ENCODE data around the gene NF1. TPM values are rescaled to one million over a fixed set of nuclear protein-coding genes. Genes with fewer than 3 reads are reported as not detected.
A peak's percentile ranks its signal among the peaks of the same experiment; 100 is the strongest.

NF1 gene
- total and polyA plus RNA-seq, 2 of the 13 experiments (the other 11 are each of a cell fraction or from before 2014, with no cell fraction given): 21.5 to 26.5 TPM

DNA sequence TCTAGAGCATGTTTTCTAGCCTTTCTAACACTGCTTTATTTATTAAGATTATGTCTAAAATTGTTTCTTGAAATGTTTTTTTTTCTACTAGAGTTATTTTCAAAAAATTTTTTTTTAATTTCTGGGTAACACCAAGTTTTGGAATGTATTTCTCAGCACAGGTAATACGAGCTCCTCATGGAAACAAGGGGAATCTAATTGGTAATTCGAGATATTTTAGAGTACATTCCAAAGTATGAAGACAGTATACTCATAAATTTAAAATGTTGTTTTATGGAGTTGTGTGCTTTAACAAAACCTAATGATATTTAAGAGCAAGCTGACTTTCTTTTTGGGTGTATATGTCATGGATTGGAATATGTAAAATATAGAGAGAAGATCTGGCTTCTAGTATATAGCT lies 159.9 kb downstream of the NF1 start (continued):
- TF ChIP-seq ZFP37 (CRISPR knock-in tag; IDR thresholded peaks at IDR 0.05; ENCODE audit: borderline replicate concordance) (no peak), NKX3-1 (CRISPR knock-in tag; IDR thresholded peaks at IDR 0.05) (no peak)
- TF ChIP-seq, protein P1, sequence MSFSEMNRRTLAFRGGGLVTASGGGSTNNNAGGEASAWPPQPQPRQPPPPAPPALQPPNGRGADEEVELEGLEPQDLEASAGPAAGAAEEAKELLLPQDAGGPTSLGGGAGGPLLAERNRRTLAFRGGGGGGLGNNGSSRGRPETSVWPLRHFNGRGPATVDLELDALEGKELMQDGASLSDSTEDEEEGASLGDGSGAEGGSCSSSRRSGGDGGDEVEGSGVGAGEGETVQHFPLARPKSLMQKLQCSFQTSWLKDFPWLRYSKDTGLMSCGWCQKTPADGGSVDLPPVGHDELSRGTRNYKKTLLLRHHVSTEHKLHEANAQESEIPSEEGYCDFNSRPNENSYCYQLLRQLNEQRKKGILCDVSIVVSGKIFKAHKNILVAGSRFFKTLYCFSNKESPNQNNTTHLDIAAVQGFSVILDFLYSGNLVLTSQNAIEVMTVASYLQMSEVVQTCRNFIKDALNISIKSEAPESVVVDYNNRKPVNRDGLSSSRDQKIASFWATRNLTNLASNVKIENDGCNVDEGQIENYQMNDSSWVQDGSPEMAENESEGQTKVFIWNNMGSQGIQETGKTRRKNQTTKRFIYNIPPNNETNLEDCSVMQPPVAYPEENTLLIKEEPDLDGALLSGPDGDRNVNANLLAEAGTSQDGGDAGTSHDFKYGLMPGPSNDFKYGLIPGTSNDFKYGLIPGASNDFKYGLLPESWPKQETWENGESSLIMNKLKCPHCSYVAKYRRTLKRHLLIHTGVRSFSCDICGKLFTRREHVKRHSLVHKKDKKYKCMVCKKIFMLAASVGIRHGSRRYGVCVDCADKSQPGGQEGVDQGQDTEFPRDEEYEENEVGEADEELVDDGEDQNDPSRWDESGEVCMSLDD (CRISPR knock-in tag; IDR thresholded peaks at IDR 0.05; ENCODE audit: borderline replicate concordance): no peak

DNA sequence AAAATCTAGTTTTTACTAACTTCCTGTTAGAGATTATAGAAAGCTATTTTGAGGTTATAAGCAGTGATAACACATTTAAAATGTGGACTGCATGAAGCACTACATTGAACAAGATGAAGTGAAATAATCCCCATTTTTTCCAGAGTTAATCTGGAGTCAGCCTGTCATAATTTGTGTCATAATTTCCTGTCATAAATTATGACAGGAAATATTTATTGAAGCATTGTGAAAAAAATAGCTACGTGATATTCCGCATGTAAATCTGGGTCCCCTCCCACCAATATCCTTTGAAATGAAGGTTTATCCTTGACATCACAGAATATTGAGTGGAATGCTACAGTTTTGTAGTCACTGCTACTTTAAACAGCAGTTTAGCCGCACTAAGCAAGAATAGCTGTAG lies 162.2 kb downstream of the NF1 start:
- 94% methylated on average over 3 of the region's 3 CpGs for WGBS (ENCODE audit: low lambda C conversion rate)
- intact Hi-C loops (cut with micrococcal nuclease; ENCODE audit: unreplicated experiment) (no loop called here), in situ Hi-C loops (cut with HindIII; ENCODE audit: extremely low pct_ligation_motif_present, low pct_unique_long_range_greater_than_20kb) (no loop called here)
- Histone ChIP-seq H3K4me2 (ENCODE audit: low read depth, low read length) (no peak overlapping the region), H4K20me1 (ENCODE audit: insufficient read depth, low read length) (no peaks in the 10 kb centered on the region), H2AFZ (ENCODE audit: low read length) (no peak overlapping the region), H3K27ac (ENCODE audit: extremely low read length, insufficient read depth, low read length) (no peak overlapping the region), H3K4me1 (ENCODE audit: insufficient read depth, low read length) (no peaks in the 10 kb centered on the region), H3K9ac (ENCODE audit: insufficient read depth, low read depth, low read length) (no peak overlapping the region), H3K36me3 (replicated peaks in 1 of 2; ENCODE audit: control insufficient read depth in 1 of 2, insufficient read depth in 2 of 2, low read length in 2 of 2) (peaks cover 2 to 26% of the 10 kb centered on the region in 2 experiments), H3K4me3 (replicated peaks in 1 of 3; ENCODE audit: insufficient read depth in 1 of 3, low read depth in 2 of 3, low read length in 3 of 3) (no peak overlapping the region), H3K27me3 (ENCODE audit: control insufficient read depth in 1 of 2, insufficient read depth in 2 of 2, low read length in 2 of 2) (no peaks in the 10 kb centered on the region), H3K79me2 (ENCODE audit: insufficient read depth, low read length) (no peaks in the 10 kb centered on the region), H3K9me3 (ENCODE audit: low read length) (no peaks in the 10 kb centered on the region)
- CTCF ChIA-PET (ENCODE audit: low intra/inter-chr PET ratio, low total read pairs): no interaction called here
- POLR2A ChIA-PET: no interaction called here
- BruUV-seq (replicated peaks): no TSS peak
- DNase-seq (ENCODE audit: low spot score): no peak
- no peak for TF ChIP-seq CCDC6 (CRISPR knock-in tag; IDR thresholded peaks at IDR 0.05)
- TF ChIP-seq, protein P2, sequence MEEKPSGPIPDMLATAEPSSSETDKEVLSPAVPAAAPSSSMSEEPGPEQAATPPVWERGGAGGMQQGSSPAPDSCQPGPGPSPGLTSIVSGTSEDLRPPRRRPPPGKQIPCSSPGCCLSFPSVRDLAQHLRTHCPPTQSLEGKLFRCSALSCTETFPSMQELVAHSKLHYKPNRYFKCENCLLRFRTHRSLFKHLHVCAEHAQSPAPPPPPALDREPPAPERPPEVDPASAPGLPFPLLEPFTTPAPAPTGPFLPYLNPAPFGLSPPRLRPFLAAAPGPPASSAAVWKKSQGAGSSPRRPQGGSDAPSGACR (CRISPR knock-in tag; IDR thresholded peaks at IDR 0.05): no peak
- TF ChIP-seq MAFK (conservative IDR thresholded peaks at IDR 0.05 in 1 of 2, IDR thresholded peaks at IDR 0.05 in 1 of 2; ENCODE audit: low read length in 2 of 2): peak in 1 of 2 experiments; percentile 9; a peak in 1 of 4 replicates
- no peak for TF ChIP-seq THYN1 (CRISPR knock-in tag; IDR thresholded peaks at IDR 0.05; ENCODE audit: borderline replicate concordance, low read depth)
- ATAC-seq: no peak
- no peak for FAIRE-seq
